PC-9 (cell line): ENCODE results near the gene MTPN. TPM values are rescaled to one million over a fixed set of nuclear protein-coding genes. Genes with fewer than 3 reads are reported as not detected.

Experiments used
- BruUV-seq: library from RNA; stranded (reverse); fragments of 400-500 nt; replicated peaks from 2 replicates; lab custom pipeline; 2021; lab: Mats Ljungman, UMichigan
- CTCF ChIA-PET: fragments of 300-600 bp; sonication (Branson Sonifier 250); formaldehyde crosslinking; loops from one replicate; lab custom pipeline; 2022; ENCODE audit warnings: antibody characterized with exemption; lab: Charles Lee
- POLR2A ChIA-PET: fragments of 300-600 bp; sonication (Branson Sonifier 250); formaldehyde crosslinking; loops from one replicate; lab custom pipeline; 2022; ENCODE audit warnings: antibody characterized with exemption; ENCODE audit not compliant: unreplicated experiment; lab: Charles Lee
- DNase-seq, 2 experiments: peaks; one replicate each; pipeline versions ENCODE4 v3.0.0 to v3.0.0-alpha.2; 2015 to 2022; ENCODE audit warnings: mixed read lengths in 1 of 2
- H2AFZ ChIP-seq: fragments of 200-600 bp; sonication (generic); 2 replicates; pipeline ENCODE4 v1.8.1; 2017; ENCODE audit warnings: antibody characterized with exemption
- H3F3A ChIP-seq: fragments of 200-600 bp; sonication (generic); 2 replicates; pipeline ENCODE4 v1.8.1; 2017; ENCODE audit warnings: antibody characterized with exemption, mild to moderate bottlenecking, low read depth; ENCODE audit not compliant: insufficient read depth
- H3K27ac ChIP-seq: fragments of 200-600 bp; sonication (generic); 2 replicates; pipeline ENCODE4 v1.6.1; 2016; ENCODE audit warnings: mixed run types
- H3K27me3 ChIP-seq: fragments of 200-600 bp; sonication (generic); 2 replicates; pipeline ENCODE4 v1.6.1; 2016; ENCODE audit warnings: low read depth, mixed run types; ENCODE audit not compliant: insufficient read depth
- H3K36me3 ChIP-seq: fragments of 200-600 bp; sonication (generic); 2 replicates; pipeline ENCODE4 v1.6.1; 2016; ENCODE audit warnings: low read depth, mixed run types
- H3K4me1 ChIP-seq: fragments of 200-600 bp; sonication (generic); replicated peaks from 2 replicates; pipeline ENCODE4 v1.6.1; 2016; ENCODE audit warnings: mixed run types; ENCODE audit not compliant: insufficient read depth
- H3K4me2 ChIP-seq: fragments of 200-600 bp; sonication (generic); 2 replicates; pipeline ENCODE4 v1.6.1; 2017; ENCODE audit warnings: mixed run types
- H3K4me3 ChIP-seq: fragments of 200-600 bp; sonication (generic); 2 replicates; pipeline ENCODE4 v1.6.1; 2016; ENCODE audit warnings: mixed run types
- H3K79me2 ChIP-seq: fragments of 200-600 bp; sonication (generic); 2 replicates; pipeline ENCODE4 v1.6.1; 2017; ENCODE audit warnings: low read depth, mixed run types
- H3K9me2 ChIP-seq: fragments of 200-600 bp; sonication (generic); 2 replicates; pipeline ENCODE4 v1.8.1; 2017; ENCODE audit warnings: mild to moderate bottlenecking; ENCODE audit not compliant: insufficient read depth
- H3K9me3 ChIP-seq: fragments of 200-600 bp; sonication (generic); 2 replicates; pipeline ENCODE4 v1.8.1; 2016; ENCODE audit warnings: low read depth; ENCODE audit not compliant: insufficient read depth
- H4K20me1 ChIP-seq: fragments of 200-600 bp; sonication (generic); 2 replicates; pipeline ENCODE4 v1.8.1; 2017; ENCODE audit not compliant: insufficient read depth
- EZH2 ChIP-seq: fragments of 200-600 bp; sonication (generic); IDR thresholded peaks from 2 replicates; pipeline ENCODE4 v1.8.0; 2017; ENCODE audit warnings: antibody characterized with exemption, low read depth
- intact Hi-C: fragments of 100-400 bp; cut with micrococcal nuclease; formaldehyde crosslinking; loops from one replicate; pipeline ENCODE4 v1.10.0; 2022; ENCODE audit not compliant: unreplicated experiment
- total RNA-seq: library from RNA; stranded (reverse); gene quantifications from 2 replicates; pipeline ENCODE4 v1.2.3, GENCODE V29; 2021
- TF ChIP-seq, protein P1 (sequence below): fragments of 200-600 bp; sonication (generic); conservative IDR thresholded peaks from 2 replicates; pipeline ENCODE4 v1.6.1; 2017; ENCODE audit warnings: mixed run types, antibody characterized with exemption, mild to moderate bottlenecking, moderate library complexity

Gene MTPN
- total RNA-seq, 1 experiment from 2014 or later: 212 TPM

DNA sequence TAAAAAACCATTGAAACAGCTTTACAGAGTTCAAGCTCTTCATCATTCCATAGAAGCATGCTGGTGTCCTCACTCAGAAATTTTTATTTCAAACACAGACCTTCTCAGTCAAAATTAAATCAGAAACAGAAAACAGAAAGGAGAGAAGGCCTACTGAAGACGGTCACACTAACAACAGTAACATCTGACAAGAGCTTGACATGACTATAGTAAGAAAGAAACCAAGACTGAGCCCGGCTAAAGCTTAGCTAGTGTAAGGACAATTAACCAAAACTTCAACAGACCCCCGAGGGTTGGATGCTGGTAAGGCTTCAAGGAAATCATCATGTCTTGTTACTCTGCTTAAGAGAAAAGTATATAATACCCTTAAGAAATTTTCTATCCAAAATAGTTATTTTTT is 38.6 kb downstream of the MTPN start:
- H4K20me1 ChIP-seq: peaks cover 15% of the 10 kb centered on the region; the same call in 1 of the 2 replicates
- no peak overlapping the region for H3K4me3 ChIP-seq
- no peaks in the 10 kb centered on the region for H3K4me1 ChIP-seq
- peaks cover 4% of the 10 kb centered on the region; the same call in 1 of the 2 replicates for H3K36me3 ChIP-seq
- no peaks in the 10 kb centered on the region for H3K9me3 ChIP-seq
- CTCF ChIA-PET: no interaction called here
- H3K27ac ChIP-seq: no peak overlapping the region
- TF ChIP-seq EZH2: no peak
- TF ChIP-seq, protein P1, sequence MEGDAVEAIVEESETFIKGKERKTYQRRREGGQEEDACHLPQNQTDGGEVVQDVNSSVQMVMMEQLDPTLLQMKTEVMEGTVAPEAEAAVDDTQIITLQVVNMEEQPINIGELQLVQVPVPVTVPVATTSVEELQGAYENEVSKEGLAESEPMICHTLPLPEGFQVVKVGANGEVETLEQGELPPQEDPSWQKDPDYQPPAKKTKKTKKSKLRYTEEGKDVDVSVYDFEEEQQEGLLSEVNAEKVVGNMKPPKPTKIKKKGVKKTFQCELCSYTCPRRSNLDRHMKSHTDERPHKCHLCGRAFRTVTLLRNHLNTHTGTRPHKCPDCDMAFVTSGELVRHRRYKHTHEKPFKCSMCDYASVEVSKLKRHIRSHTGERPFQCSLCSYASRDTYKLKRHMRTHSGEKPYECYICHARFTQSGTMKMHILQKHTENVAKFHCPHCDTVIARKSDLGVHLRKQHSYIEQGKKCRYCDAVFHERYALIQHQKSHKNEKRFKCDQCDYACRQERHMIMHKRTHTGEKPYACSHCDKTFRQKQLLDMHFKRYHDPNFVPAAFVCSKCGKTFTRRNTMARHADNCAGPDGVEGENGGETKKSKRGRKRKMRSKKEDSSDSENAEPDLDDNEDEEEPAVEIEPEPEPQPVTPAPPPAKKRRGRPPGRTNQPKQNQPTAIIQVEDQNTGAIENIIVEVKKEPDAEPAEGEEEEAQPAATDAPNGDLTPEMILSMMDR: no peak
- H2AFZ ChIP-seq: no peak overlapping the region
- H3K79me2 ChIP-seq: peaks cover 68% of the 10 kb centered on the region
- no peak for DNase-seq
- H3K9me2 ChIP-seq: no peaks in the 10 kb centered on the region
- intact Hi-C loops: no loop called here
- H3F3A ChIP-seq: no peaks in the 10 kb centered on the region; the same call in 1 of the 2 replicates
- no TSS peak for BruUV-seq
- H3K27me3 ChIP-seq: no peaks in the 10 kb centered on the region
- no peak overlapping the region for H3K4me2 ChIP-seq
- POLR2A ChIA-PET: no interaction called here

DNA sequence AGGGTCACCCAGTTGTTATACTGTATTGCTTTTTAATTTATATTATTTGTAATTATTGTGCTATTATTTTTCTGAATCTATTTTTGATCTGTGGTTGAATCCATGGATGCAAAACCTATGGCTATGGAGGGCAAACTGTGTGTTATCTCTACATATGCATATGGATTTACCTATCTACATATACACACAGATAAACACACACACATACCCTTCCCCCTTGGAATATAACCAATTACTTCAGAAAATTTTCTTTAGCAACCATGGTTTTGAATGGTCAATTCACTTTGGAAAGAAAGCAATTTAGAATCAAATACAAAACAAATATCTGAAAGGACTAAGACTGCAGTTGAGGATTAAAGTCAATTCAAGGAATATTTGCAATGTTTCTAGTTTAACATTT is 39.1 kb downstream of the MTPN start:
- H3K4me2 ChIP-seq: no peak overlapping the region
- no peaks in the 10 kb centered on the region; the same call in 1 of the 2 replicates for H3F3A ChIP-seq
- no peak for DNase-seq
- no TSS peak for BruUV-seq
- TF ChIP-seq EZH2: no peak
- TF ChIP-seq, protein P1: no peak
- H3K9me2 ChIP-seq: no peaks in the 10 kb centered on the region
- intact Hi-C loops: no loop called here
- no peaks in the 10 kb centered on the region for H3K9me3 ChIP-seq
- H3K27me3 ChIP-seq: no peaks in the 10 kb centered on the region
- H3K27ac ChIP-seq: no peak overlapping the region
- peaks cover 4% of the 10 kb centered on the region; the same call in 1 of the 2 replicates for H3K36me3 ChIP-seq
- H2AFZ ChIP-seq: no peak overlapping the region
- H4K20me1 ChIP-seq: peaks cover 10% of the 10 kb centered on the region; the same call in 1 of the 2 replicates
- no peaks in the 10 kb centered on the region for H3K4me1 ChIP-seq
- no peak overlapping the region for H3K4me3 ChIP-seq
- H3K79me2 ChIP-seq: peaks cover 68% of the 10 kb centered on the region
- CTCF ChIA-PET: no interaction called here
- POLR2A ChIA-PET: no interaction called here

DNA sequence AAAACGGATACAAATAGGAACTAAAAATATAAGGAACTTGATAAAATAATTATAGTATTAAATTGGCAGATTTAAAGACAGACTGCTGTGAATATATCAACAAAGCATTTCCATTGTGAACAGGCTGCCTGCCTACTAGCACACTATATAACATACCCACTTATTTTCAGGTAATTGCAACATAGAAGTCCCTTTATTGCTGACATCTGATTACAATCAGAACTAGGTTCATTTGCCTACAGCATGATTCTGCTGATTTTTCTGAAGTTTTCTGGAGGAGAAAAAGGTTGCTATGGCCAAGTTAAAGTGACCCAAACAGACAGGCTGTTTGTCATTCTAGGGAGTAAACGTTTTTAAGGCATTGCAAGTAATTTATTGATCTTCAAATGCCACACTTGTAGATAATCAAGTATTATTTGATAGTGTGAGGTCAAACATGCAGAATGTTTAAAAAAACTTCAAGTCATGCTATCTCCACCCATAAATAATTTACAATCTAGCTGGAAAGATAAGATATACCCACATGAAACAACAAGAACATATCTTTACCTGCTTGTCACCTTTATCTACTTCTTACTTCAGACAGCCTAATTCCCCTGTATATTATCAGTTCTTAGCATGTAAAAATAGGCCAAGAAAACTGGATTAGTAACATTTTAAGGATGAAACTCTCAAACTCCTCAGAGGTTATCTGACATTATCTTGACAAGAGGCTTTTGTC is 40.5 kb downstream of the MTPN start:
- POLR2A ChIA-PET: interaction anchor here (0.7 kb wide), 1 partner anchor 12 kb away, joined by 8 read pairs; no protein-coding TSS in a partner anchor
- H3K27ac ChIP-seq: no peak overlapping the region
- no peak overlapping the region for H3K4me3 ChIP-seq
- H3K27me3 ChIP-seq: no peaks in the 10 kb centered on the region
- no peaks in the 10 kb centered on the region; the same call in 1 of the 2 replicates for H3F3A ChIP-seq
- H3K9me3 ChIP-seq: no peaks in the 10 kb centered on the region
- no peaks in the 10 kb centered on the region for H3K9me2 ChIP-seq
- intact Hi-C loops: no loop called here
- no peak overlapping the region for H3K4me2 ChIP-seq
- CTCF ChIA-PET: interaction anchor here (0.6 kb wide), 1 partner anchor 53 kb away, joined by 4 read pairs; no protein-coding TSS in a partner anchor
- no TSS peak for BruUV-seq
- H3K79me2 ChIP-seq: peaks cover 66% of the 10 kb centered on the region
- H2AFZ ChIP-seq: no peak overlapping the region
- no peak for TF ChIP-seq EZH2
- TF ChIP-seq, protein P1: no peak
- H4K20me1 ChIP-seq: peaks cover 13% of the 10 kb centered on the region; the same call in 1 of the 2 replicates
- no peaks in the 10 kb centered on the region for H3K36me3 ChIP-seq
- no peak for DNase-seq
- H3K4me1 ChIP-seq: no peaks in the 10 kb centered on the region
